PC-9 (cell line): ENCODE measurements around the gene AP2M1. TPM values are rescaled to one million over a fixed set of nuclear protein-coding genes. Genes with fewer than 3 reads are reported as not detected.

ENCODE experiments used
- BruUV-seq: library from RNA; stranded (reverse); fragments of 400-500 nt; replicated peaks from 2 replicates; lab custom pipeline; 2021; lab: Mats Ljungman, UMichigan
- CTCF ChIA-PET: fragments of 300-600 bp; sonication (Branson Sonifier 250); formaldehyde crosslinking; loops from one replicate; lab custom pipeline; 2022; ENCODE audit warnings: antibody characterized with exemption; lab: Charles Lee
- POLR2A ChIA-PET: fragments of 300-600 bp; sonication (Branson Sonifier 250); formaldehyde crosslinking; loops from one replicate; lab custom pipeline; 2022; ENCODE audit warnings: antibody characterized with exemption; ENCODE audit not compliant: unreplicated experiment; lab: Charles Lee
- DNase-seq, 2 experiments: peaks; one replicate each; pipeline versions ENCODE4 v3.0.0 to v3.0.0-alpha.2; 2015 to 2022; ENCODE audit warnings: mixed read lengths in 1 of 2
- H2AFZ ChIP-seq: fragments of 200-600 bp; sonication (generic); 2 replicates; pipeline ENCODE4 v1.8.1; 2017; ENCODE audit warnings: antibody characterized with exemption
- H3F3A ChIP-seq: fragments of 200-600 bp; sonication (generic); 2 replicates; pipeline ENCODE4 v1.8.1; 2017; ENCODE audit warnings: antibody characterized with exemption, mild to moderate bottlenecking, low read depth; ENCODE audit not compliant: insufficient read depth
- H3K27ac ChIP-seq: fragments of 200-600 bp; sonication (generic); 2 replicates; pipeline ENCODE4 v1.6.1; 2016; ENCODE audit warnings: mixed run types
- H3K27me3 ChIP-seq: fragments of 200-600 bp; sonication (generic); 2 replicates; pipeline ENCODE4 v1.6.1; 2016; ENCODE audit warnings: low read depth, mixed run types; ENCODE audit not compliant: insufficient read depth
- H3K36me3 ChIP-seq: fragments of 200-600 bp; sonication (generic); 2 replicates; pipeline ENCODE4 v1.6.1; 2016; ENCODE audit warnings: low read depth, mixed run types
- H3K4me1 ChIP-seq: fragments of 200-600 bp; sonication (generic); replicated peaks from 2 replicates; pipeline ENCODE4 v1.6.1; 2016; ENCODE audit warnings: mixed run types; ENCODE audit not compliant: insufficient read depth
- H3K4me2 ChIP-seq: fragments of 200-600 bp; sonication (generic); 2 replicates; pipeline ENCODE4 v1.6.1; 2017; ENCODE audit warnings: mixed run types
- H3K4me3 ChIP-seq: fragments of 200-600 bp; sonication (generic); 2 replicates; pipeline ENCODE4 v1.6.1; 2016; ENCODE audit warnings: mixed run types
- H3K79me2 ChIP-seq: fragments of 200-600 bp; sonication (generic); 2 replicates; pipeline ENCODE4 v1.6.1; 2017; ENCODE audit warnings: low read depth, mixed run types
- H3K9me2 ChIP-seq: fragments of 200-600 bp; sonication (generic); 2 replicates; pipeline ENCODE4 v1.8.1; 2017; ENCODE audit warnings: mild to moderate bottlenecking; ENCODE audit not compliant: insufficient read depth
- H3K9me3 ChIP-seq: fragments of 200-600 bp; sonication (generic); 2 replicates; pipeline ENCODE4 v1.8.1; 2016; ENCODE audit warnings: low read depth; ENCODE audit not compliant: insufficient read depth
- H4K20me1 ChIP-seq: fragments of 200-600 bp; sonication (generic); 2 replicates; pipeline ENCODE4 v1.8.1; 2017; ENCODE audit not compliant: insufficient read depth
- EZH2 ChIP-seq: fragments of 200-600 bp; sonication (generic); IDR thresholded peaks from 2 replicates; pipeline ENCODE4 v1.8.0; 2017; ENCODE audit warnings: antibody characterized with exemption, low read depth
- intact Hi-C: fragments of 100-400 bp; cut with micrococcal nuclease; formaldehyde crosslinking; loops from one replicate; pipeline ENCODE4 v1.10.0; 2022; ENCODE audit not compliant: unreplicated experiment
- total RNA-seq: library from RNA; stranded (reverse); gene quantifications from 2 replicates; pipeline ENCODE4 v1.2.3, GENCODE V29; 2021
- TF ChIP-seq, protein P1 (sequence below): fragments of 200-600 bp; sonication (generic); conservative IDR thresholded peaks from 2 replicates; pipeline ENCODE4 v1.6.1; 2017; ENCODE audit warnings: mixed run types, antibody characterized with exemption, mild to moderate bottlenecking, moderate library complexity

The AP2M1 gene
- total RNA-seq, 1 experiment from 2014 or later: 606 TPM

DNA sequence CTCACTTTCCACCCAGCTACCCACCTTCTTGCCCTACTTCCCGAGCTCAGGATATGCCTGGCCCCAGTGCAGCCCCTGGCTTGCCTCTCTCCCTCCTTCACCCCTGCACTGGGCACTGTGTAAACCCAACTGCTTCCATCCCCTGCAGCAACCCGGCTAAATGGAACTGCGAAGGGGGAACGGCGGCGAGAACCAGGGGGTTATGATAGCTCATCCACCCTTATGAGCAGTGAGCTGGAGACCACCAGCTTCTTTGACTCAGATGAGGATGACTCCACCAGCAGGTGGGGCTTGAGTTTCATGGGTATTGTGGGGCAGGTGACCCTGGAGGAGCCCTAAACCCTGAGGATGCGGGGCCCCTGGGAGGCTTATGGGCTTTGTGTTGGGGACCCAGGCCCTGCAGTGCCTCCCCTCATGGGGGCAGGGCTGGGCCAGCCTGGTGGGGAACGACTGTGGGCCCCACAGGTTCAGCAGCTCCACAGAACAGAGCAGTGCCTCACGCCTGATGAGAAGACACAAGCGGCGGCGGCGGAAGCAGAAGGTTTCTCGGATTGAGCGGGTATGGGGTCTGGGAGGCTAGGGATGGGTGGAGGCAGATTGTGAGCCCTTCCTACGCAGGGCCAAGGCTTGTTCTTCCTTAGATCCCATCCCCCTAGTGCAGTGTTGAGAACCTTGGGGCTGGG, 9.9 kb upstream of the AP2M1 start:
- ChIA-PET POLR2A (interaction anchor here (0.5 kb wide), 2 partner anchors 9 to 69 kb away, joined by 3 to 6 read pairs; no protein-coding TSS in a partner anchor), CTCF (interaction anchor here (0.8 kb wide), 1 partner anchor 379 kb away, joined by 6 read pairs; no protein-coding TSS in a partner anchor)
- Histone ChIP-seq H3K9me2 (no peaks in the 10 kb centered on the region), H3K79me2 (peaks cover 31% of the 10 kb centered on the region), H3K4me1 (no peaks in the 10 kb centered on the region), H2AFZ (no peak overlapping the region), H3K9me3 (no peaks in the 10 kb centered on the region), H4K20me1 (peaks cover 30% of the 10 kb centered on the region), H3F3A (peaks cover 8% of the 10 kb centered on the region; the same call in 1 of the 2 replicates), H3K36me3 (peaks cover 39% of the 10 kb centered on the region), H3K27ac (no peak overlapping the region), H3K4me3 (no peak overlapping the region), H3K27me3 (no peaks in the 10 kb centered on the region), H3K4me2 (no peak overlapping the region)
- TF ChIP-seq EZH2: no peak
- TF ChIP-seq, protein P1, sequence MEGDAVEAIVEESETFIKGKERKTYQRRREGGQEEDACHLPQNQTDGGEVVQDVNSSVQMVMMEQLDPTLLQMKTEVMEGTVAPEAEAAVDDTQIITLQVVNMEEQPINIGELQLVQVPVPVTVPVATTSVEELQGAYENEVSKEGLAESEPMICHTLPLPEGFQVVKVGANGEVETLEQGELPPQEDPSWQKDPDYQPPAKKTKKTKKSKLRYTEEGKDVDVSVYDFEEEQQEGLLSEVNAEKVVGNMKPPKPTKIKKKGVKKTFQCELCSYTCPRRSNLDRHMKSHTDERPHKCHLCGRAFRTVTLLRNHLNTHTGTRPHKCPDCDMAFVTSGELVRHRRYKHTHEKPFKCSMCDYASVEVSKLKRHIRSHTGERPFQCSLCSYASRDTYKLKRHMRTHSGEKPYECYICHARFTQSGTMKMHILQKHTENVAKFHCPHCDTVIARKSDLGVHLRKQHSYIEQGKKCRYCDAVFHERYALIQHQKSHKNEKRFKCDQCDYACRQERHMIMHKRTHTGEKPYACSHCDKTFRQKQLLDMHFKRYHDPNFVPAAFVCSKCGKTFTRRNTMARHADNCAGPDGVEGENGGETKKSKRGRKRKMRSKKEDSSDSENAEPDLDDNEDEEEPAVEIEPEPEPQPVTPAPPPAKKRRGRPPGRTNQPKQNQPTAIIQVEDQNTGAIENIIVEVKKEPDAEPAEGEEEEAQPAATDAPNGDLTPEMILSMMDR: no peak
- intact Hi-C loops: no loop called here
- DNase-seq: no peak
- no TSS peak for BruUV-seq

DNA sequence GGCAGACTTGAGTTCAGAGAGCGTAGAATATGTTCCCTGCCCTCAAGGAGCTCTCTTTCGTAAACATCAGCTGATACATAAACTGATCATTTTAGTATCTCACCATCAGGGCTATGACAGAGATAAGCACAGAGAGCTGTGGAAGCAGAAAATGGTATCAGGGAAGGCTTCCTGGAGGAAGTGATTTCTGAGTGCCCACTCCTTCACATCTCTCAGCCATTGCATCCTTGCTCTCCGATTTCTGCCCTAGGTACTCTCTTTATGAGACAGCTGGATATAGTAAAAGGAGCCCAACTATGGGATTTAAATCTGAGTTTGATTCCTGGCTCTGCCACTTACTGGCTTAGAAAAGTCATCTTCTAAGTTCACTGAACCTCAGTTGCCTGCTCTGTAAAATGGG, 9.1 kb upstream of the AP2M1 start:
- H3K36me3 ChIP-seq: peaks cover 35% of the 10 kb centered on the region
- no peak overlapping the region for H3K27ac ChIP-seq
- no peaks in the 10 kb centered on the region for H3K27me3 ChIP-seq
- peaks cover 24% of the 10 kb centered on the region for H3K79me2 ChIP-seq
- TF ChIP-seq, protein P1: no peak
- TF ChIP-seq EZH2: no peak
- H3K4me1 ChIP-seq: no peaks in the 10 kb centered on the region
- H3K9me2 ChIP-seq: no peaks in the 10 kb centered on the region
- H3F3A ChIP-seq: peaks cover 8% of the 10 kb centered on the region; the same call in 1 of the 2 replicates
- no peak overlapping the region for H3K4me3 ChIP-seq
- peaks cover 23% of the 10 kb centered on the region for H4K20me1 ChIP-seq
- POLR2A ChIA-PET: no interaction called here
- no peak for DNase-seq
- no TSS peak for BruUV-seq
- intact Hi-C loops: no loop called here
- no peaks in the 10 kb centered on the region for H3K9me3 ChIP-seq
- H3K4me2 ChIP-seq: no peak overlapping the region
- H2AFZ ChIP-seq: no peak overlapping the region
- CTCF ChIA-PET: no interaction called here

DNA sequence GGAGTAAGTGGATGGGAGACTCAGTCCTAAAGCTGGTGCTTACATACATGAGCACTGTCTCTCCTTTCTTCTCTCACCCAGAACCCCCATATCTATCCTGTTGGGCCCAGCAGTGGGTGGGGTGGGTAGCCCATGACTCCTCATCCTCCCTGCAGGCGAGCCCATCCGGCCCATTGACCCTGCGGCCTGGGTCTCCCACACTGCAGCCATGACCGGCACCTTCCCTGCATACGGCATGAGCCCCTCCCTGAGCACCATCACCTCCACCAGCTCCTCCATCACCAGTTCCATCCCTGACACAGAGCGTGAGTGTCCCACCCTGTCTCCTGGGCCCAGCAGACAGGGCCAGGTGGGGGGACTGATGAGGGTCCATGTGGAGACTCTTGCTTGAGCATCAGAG, 8.0 kb upstream of the AP2M1 start:
- no peak overlapping the region for H3K4me3 ChIP-seq
- CTCF ChIA-PET: no interaction called here
- H3K36me3 ChIP-seq: peaks cover 40% of the 10 kb centered on the region
- no peaks in the 10 kb centered on the region for H3K4me1 ChIP-seq
- no peaks in the 10 kb centered on the region for H3K27me3 ChIP-seq
- H4K20me1 ChIP-seq: peaks cover 17% of the 10 kb centered on the region
- peaks cover 12% of the 10 kb centered on the region; the same call in 1 of the 2 replicates for H3F3A ChIP-seq
- H3K9me3 ChIP-seq: no peaks in the 10 kb centered on the region
- no TSS peak for BruUV-seq
- TF ChIP-seq, protein P1: no peak
- no peak for TF ChIP-seq EZH2
- POLR2A ChIA-PET: no interaction called here
- H3K9me2 ChIP-seq: no peaks in the 10 kb centered on the region
- no peak overlapping the region for H2AFZ ChIP-seq
- intact Hi-C loops: no loop called here
- DNase-seq: no peak
- H3K27ac ChIP-seq: no peak overlapping the region
- H3K4me2 ChIP-seq: no peak overlapping the region
- peaks cover 12% of the 10 kb centered on the region for H3K79me2 ChIP-seq
